Dendritic cell treated with granulocyte-macrophage colony-stimulating factor and Interleukin-4, amounts not matched to agents 40 ng/mL and 50 ng/mL, for 4 days (primary cell): ENCODE data around the gene COLGALT1.
"Not testable (repeated sequence)": the region's sequence is repeated elsewhere in the genome, so short reads cannot be mapped to it uniquely, and the experiment has no call there.

ENCODE experiments used
- H3K27ac Mint-ChIP-seq: one replicate; pipeline ENCODE4 v1.8.0; 2022; ENCODE audit warnings: mild to moderate bottlenecking, mixed read lengths
- H3K27me3 Mint-ChIP-seq: one replicate; pipeline ENCODE4 v1.8.0; 2022; ENCODE audit warnings: mild to moderate bottlenecking, mixed read lengths
- H3K36me3 Mint-ChIP-seq: one replicate; pipeline ENCODE4 v1.8.0; 2022; ENCODE audit warnings: low read depth, mixed read lengths
- H3K4me1 Mint-ChIP-seq: one replicate; pipeline ENCODE4 v1.8.0; 2022; ENCODE audit warnings: low read depth, mixed read lengths
- H3K4me3 Mint-ChIP-seq: one replicate; pipeline ENCODE4 v1.8.0; 2022; ENCODE audit warnings: mild to moderate bottlenecking, moderate library complexity, mixed read lengths
- H3K9me3 Mint-ChIP-seq: one replicate; pipeline ENCODE4 v1.8.0; 2022; ENCODE audit warnings: mixed read lengths
- intact Hi-C: fragments of 100-400 bp; cut with micrococcal nuclease; formaldehyde crosslinking; loops from one replicate; pipeline ENCODE4 v1.15.0; 2022

Gene COLGALT1

GRCh38 chr19:17542042-17542441 lies 13.4 kb upstream of the COLGALT1 start:
- Mint-ChIP-seq H3K27ac (no peak overlapping the region), H3K4me1 (peaks cover 66% of the 10 kb centered on the region), H3K36me3 (no peaks in the 10 kb centered on the region), H3K27me3 (peaks cover 17% of the 10 kb centered on the region), H3K4me3 (no peak overlapping the region), H3K9me3 (no peaks in the 10 kb centered on the region)
- intact Hi-C loops = no loop called here

GRCh38 chr19:17542793-17543582 lies 12.5 kb upstream of the COLGALT1 start:
- H3K36me3 Mint-ChIP-seq = no peaks in the 10 kb centered on the region
- peaks cover 63% of the 10 kb centered on the region for H3K4me1 Mint-ChIP-seq
- H3K9me3 Mint-ChIP-seq = no peaks in the 10 kb centered on the region
- peak overlapping the region; percentile 42 for H3K27ac Mint-ChIP-seq
- H3K27me3 Mint-ChIP-seq = peaks cover 12% of the 10 kb centered on the region
- intact Hi-C loops = no loop called here
- no peak overlapping the region for H3K4me3 Mint-ChIP-seq

DNA sequence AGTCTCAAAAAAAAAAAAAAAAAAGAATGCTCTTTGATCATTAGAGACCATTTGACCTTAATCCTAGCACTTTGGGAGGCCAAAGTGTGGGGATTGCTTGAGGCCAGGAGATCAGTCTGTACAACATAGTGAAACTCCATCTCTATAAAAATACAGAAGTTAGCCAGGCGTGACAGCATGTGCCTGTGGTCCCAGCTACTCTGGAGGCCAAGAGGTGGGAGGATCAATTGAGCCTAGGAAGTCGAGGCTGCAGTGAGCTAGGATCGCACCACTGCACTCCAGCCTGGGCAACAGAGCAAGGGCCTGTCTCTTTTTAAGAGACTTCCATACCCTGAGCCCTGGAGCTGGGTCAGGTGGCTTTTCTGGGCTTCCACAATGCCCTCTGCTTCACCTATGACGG lies 11.5 kb upstream of the COLGALT1 start:
- Mint-ChIP-seq H3K4me3 (no peak overlapping the region), H3K27me3 (peaks cover 4% of the 10 kb centered on the region), H3K36me3 (no peaks in the 10 kb centered on the region), H3K4me1 (peaks cover 63% of the 10 kb centered on the region), H3K9me3 (no peaks in the 10 kb centered on the region), H3K27ac (peak overlapping the region; percentile 52)
- intact Hi-C loops = no loop called here

- peak overlapping the region; percentile 52 for H3K27ac Mint-ChIP-seq
- H3K27me3 Mint-ChIP-seq = peaks cover 3% of the 10 kb centered on the region
- no peaks in the 10 kb centered on the region for H3K9me3 Mint-ChIP-seq
- H3K4me3 Mint-ChIP-seq = no peak overlapping the region
- H3K4me1 Mint-ChIP-seq = peaks cover 63% of the 10 kb centered on the region
- H3K36me3 Mint-ChIP-seq = no peaks in the 10 kb centered on the region
- intact Hi-C loops = no loop called here
Measured at GRCh38 chr19:17544418-17544817, 11.0 kb upstream of the COLGALT1 start.

DNA sequence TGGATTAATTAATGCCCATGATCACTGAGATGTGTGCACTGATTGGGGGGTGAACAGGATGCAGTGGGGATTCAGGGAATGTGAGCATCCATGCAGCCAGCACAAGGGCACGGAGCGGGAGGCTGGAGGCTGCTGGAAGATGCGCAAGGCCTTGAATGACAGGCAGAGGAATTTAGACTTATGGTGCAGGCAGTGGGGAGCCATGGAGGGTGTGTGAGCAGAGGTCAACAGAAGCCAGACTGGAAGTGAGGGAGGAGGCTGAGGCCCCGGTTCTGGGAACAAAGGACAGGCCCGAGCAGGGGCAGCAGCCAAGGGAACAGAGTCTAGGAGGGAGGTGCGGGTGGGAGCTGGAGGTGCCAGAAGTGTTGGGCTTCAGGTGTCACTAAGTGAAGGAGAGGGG lies 7.3 kb upstream of the COLGALT1 start:
- H3K4me1 Mint-ChIP-seq = peaks cover 42% of the 10 kb centered on the region
- H3K36me3 Mint-ChIP-seq = no peaks in the 10 kb centered on the region
- no peaks in the 10 kb centered on the region for H3K27me3 Mint-ChIP-seq
- H3K4me3 Mint-ChIP-seq = no peak overlapping the region
- peak overlapping the region; percentile 35 for H3K27ac Mint-ChIP-seq
- intact Hi-C loops = no loop called here
- no peaks in the 10 kb centered on the region for H3K9me3 Mint-ChIP-seq

DNA sequence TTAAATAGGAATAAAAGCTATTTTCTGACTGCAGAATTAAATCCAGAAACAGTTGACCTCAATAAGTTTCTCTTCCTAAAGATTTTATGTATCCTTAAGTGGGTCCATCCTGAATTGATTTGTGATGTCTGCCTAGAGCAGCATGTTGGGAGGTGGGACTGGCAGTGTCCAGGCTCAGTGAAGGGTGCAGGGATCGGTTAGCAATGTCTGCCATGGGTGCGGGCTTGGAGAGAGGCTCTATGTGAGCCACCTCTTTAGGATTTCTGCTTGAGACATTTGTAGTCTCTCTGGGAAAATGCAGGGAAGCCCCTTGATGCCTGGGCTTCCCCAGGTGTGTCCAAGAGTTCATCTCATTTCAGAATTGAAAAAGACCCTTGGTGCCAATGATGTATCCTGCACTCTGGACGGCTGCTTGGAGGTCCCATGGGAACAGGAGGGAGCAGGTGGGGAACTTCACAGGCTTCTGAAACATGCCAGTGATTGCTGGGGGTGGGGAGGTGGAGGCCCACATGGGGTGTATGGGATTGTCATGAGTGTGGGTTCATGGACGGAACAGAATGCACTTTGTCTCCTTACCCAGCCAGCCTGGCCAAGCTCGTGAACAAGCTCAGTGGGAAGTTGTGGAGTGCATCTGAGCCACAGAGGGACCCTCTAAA lies 6.2 kb upstream of the COLGALT1 start:
- Mint-ChIP-seq H3K36me3 (no peaks in the 10 kb centered on the region), H3K9me3 (no peaks in the 10 kb centered on the region), H3K27ac (no peak overlapping the region), H3K4me1 (peaks cover 35% of the 10 kb centered on the region), H3K4me3 (no peak overlapping the region), H3K27me3 (no peaks in the 10 kb centered on the region)
- intact Hi-C loops = no loop called here

GRCh38 chr19:17550076-17550667 lies 5.3 kb upstream of the COLGALT1 start:
- intact Hi-C loops = no loop called here
- no peaks in the 10 kb centered on the region for H3K9me3 Mint-ChIP-seq
- peaks cover 30% of the 10 kb centered on the region for H3K4me1 Mint-ChIP-seq
- peak overlapping the region; percentile 22 for H3K27ac Mint-ChIP-seq
- H3K4me3 Mint-ChIP-seq = no peak overlapping the region
- H3K36me3 Mint-ChIP-seq = no peaks in the 10 kb centered on the region
- no peaks in the 10 kb centered on the region for H3K27me3 Mint-ChIP-seq

DNA sequence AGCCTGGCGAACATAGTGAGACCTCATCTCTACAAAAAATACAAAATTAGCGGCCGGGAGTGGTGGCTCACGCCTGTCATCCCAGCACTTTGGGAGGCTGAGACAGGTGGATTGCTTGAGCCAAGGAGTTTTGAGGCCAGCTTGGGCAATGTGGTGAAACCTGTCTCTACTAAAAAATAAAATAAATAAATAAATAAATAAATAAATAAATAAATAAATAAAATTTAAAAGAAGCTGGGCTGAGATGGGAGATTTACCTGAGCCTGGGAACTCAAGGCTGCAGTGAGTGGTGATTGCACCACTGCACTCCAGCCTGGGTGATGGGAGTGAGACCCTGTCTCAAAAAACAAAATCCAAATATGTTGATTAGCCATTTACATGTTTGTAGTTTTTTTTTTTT lies 2.7 kb upstream of the COLGALT1 start:
- H3K4me3 Mint-ChIP-seq, H3K9me3 Mint-ChIP-seq, intact Hi-C loops, H3K27me3 Mint-ChIP-seq, H3K27ac Mint-ChIP-seq: not testable (repeated sequence)
- peaks cover 32% of the 10 kb centered on the region for H3K4me1 Mint-ChIP-seq
- H3K36me3 Mint-ChIP-seq = peaks cover 21% of the 10 kb centered on the region

DNA sequence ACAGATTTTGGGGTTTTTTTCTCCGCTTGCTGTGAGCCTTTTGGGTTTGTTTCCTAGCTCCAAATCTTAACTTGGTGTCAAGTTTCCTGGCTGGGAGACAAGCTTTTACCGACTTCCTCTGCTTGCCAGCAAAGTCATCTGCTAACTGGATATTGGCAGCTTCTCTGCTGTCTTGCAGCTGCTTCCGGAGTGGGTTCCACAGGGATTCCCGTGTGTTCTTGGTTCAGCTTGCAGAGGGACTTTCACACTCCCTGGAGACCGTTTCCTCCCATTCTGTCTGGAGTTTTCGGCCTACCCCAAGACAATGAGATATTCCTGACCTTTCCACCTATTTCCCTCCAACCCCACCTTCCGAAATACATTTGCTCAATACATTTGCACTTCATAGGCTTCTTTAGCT lies 2.2 kb upstream of the COLGALT1 start:
- Mint-ChIP-seq H3K27ac (peak overlapping the region; percentile 73), H3K36me3 (peaks cover 21% of the 10 kb centered on the region), H3K9me3 (no peaks in the 10 kb centered on the region), H3K4me3 (no peak overlapping the region), H3K27me3 (no peaks in the 10 kb centered on the region), H3K4me1 (peaks cover 29% of the 10 kb centered on the region)
- intact Hi-C loops = no loop called here

DNA sequence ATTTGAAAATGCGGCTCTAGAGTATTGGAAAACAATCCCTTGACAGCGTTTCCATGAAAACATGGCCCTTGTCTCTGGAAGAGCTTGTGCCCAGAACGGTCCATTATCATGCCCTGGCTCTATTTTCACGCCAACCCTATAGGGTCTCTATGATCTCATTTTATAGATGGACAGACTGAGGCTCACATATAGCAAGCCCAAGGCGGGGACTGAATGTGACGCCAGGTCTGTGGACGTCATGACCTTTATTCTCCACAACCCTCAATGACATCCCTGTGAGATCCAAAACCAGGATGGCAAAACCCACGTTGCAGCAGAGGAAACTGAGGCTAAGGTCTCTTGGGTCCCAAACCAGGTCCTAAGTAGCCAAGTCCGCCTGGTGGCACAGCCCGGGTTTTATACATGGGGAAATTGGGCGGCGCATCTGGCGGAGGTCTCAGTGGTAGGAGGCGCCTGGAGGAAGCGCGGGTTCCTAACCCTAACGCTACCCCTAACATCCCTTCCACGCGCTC lies 425 bp upstream of the COLGALT1 start:
- Mint-ChIP-seq H3K4me1 (peaks cover 34% of the 10 kb centered on the region), H3K9me3 (no peaks in the 10 kb centered on the region), H3K27ac (peak overlapping the region; percentile 93), H3K4me3 (peak overlapping the region; percentile 90), H3K27me3 (no peaks in the 10 kb centered on the region), H3K36me3 (peaks cover 39% of the 10 kb centered on the region)
- intact Hi-C loops = loop anchor here (1.0 kb wide), 1 partner anchor 43 kb away; no protein-coding TSS in a partner anchor

GRCh38 chr19:17555929-17556813 lies 722 bp downstream of the COLGALT1 start:
- Mint-ChIP-seq H3K27ac (peak overlapping the region; percentile 93), H3K4me1 (peaks cover 41% of the 10 kb centered on the region), H3K27me3 (no peaks in the 10 kb centered on the region), H3K36me3 (peaks cover 50% of the 10 kb centered on the region), H3K9me3 (no peaks in the 10 kb centered on the region), H3K4me3 (peak overlapping the region; percentile 90)
- intact Hi-C loops = loop anchor here (1.0 kb wide), 1 partner anchor 44 kb away; no protein-coding TSS in a partner anchor

GRCh38 chr19:17556995-17557394 lies 1.5 kb downstream of the COLGALT1 start:
- H3K27ac Mint-ChIP-seq = peak overlapping the region; percentile 93
- H3K9me3 Mint-ChIP-seq = no peaks in the 10 kb centered on the region
- H3K4me1 Mint-ChIP-seq = peaks cover 49% of the 10 kb centered on the region
- peak overlapping the region; percentile 90 for H3K4me3 Mint-ChIP-seq
- peaks cover 59% of the 10 kb centered on the region for H3K36me3 Mint-ChIP-seq
- H3K27me3 Mint-ChIP-seq = no peaks in the 10 kb centered on the region
- intact Hi-C loops = no loop called here

DNA sequence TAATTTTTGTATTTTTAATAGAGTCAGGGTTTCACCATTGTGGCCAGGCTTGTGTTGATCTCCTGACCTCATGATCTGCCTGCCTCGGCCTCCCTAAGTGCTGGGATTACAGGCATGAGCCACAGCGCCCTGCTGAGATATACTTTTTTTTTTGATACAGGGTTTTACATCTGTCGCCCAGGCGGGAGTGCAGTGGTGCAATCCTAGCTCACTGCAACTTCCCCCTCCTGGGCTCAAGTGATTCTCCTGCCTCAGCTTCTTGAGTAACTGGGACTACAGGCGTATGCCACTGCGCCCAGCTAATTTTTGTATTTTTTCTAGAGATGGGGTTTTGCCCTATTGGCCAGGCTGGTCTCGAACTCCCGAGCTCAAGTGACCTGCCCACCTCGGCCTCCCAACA lies 2.0 kb downstream of the COLGALT1 start:
- Mint-ChIP-seq H3K27ac (peak overlapping the region; percentile 93), H3K36me3 (peaks cover 63% of the 10 kb centered on the region), H3K27me3 (no peaks in the 10 kb centered on the region), H3K4me3 (peak overlapping the region; percentile 90), H3K9me3 (no peaks in the 10 kb centered on the region), H3K4me1 (peaks cover 53% of the 10 kb centered on the region)
- intact Hi-C loops = no loop called here
